ENCODE measurements around the gene CC2D2A.

GRCh38 chr4:15525080-15525479, 55.4 kb downstream of the CC2D2A start:
- TF ChIP-seq GATA2 (IDR thresholded peaks at IDR 0.05; ENCODE audit: low read depth, low read length): no peak
- no peak for TF ChIP-seq GATA3 (IDR thresholded peaks at IDR 0.05; ENCODE audit: low read depth, low read length)
